DND-41 (cell line): ENCODE data around the gene PHLPP1.

Source experiments
- CTCF ChIP-seq: IDR thresholded peaks from 2 replicates; pipeline ENCODE4 v1.5.1; 2012; ENCODE audit warnings: borderline replicate concordance, low read length, moderate library complexity, mild to moderate bottlenecking; ENCODE audit not compliant: poor library complexity, severe bottlenecking; ENCODE audit errors: extremely low read depth
- EZH2 ChIP-seq: IDR thresholded peaks from 3 replicates; pipeline ENCODE4 v1.6.1; 2012; ENCODE audit warnings: borderline replicate concordance, low read depth, mild to moderate bottlenecking, moderate library complexity, low read length, inconsistent platforms; ENCODE audit not compliant: severe bottlenecking

GRCh38 chr18:62792016-62792415 lies 76.7 kb downstream of the PHLPP1 start:
- TF ChIP-seq CTCF (no peak), EZH2 (no peak)
